ENCODE measurements around the gene NIPBL.
"Not testable (repeated sequence)": the region's sequence is repeated elsewhere in the genome, so short reads cannot be mapped to it uniquely, and the experiment has no call there.

Gene NIPBL

DNA sequence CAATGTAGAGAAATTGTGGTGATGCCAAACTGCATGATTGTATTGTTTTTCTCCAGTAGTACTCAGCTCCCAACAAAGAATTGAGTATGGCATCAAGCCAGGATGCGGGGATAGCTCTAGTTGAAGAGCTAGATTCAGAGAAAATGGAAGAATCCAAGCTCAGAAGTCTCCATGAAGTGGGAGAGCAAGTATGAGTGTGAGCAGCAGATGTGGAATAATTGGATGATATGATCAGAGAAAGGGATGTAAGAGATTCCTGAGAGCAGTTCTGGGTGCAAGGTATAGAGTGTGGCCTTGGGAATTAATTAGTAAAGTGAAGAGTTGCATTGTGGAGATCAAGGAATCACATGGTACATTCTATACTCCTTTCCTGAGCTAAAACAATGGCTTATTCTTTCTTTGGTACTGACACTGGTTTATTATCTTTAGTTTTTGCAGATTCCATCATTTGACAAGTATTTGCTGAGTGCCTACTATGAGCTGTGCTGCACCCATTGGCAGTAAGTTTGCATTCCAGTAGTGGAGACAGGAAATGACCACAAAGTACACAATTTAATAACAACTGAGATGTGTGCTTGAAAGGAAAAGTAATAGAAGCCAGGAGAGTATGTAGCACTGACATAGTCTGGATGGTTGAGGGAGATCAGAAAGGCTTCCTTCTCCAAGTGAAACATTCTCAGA, 195.5 kb downstream of the NIPBL start:
- FAIRE-seq, result no peak

DNA sequence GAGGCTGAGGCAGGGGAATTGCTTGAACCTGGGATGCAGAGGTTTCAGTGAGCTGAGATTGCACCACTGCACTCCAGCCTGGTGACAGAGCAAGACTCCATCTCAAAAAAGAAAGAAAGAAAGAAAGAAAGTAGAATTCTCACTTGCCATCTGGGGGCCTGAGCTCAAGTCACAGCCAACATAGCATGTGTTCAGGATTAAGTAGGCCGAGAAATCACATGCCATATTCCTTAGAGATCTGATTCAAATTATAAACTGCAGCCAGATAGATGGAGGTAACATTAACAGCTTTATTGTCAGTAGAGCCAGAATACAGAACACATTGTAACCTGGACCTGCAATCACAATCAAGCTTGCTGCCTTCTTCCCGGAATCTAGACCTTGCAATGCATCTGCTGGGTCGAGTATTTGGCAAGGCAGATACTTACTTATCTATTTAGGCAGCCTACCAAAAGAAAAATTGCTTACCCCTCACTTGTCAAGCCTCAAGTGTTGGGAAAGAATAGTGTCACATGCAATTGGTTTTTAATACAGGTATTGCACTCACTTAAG, 198.9 kb downstream of the NIPBL start:
- no peak for DNase-seq (ENCODE audit: insufficient read length, low spot score)
- TF ChIP-seq, protein P1, sequence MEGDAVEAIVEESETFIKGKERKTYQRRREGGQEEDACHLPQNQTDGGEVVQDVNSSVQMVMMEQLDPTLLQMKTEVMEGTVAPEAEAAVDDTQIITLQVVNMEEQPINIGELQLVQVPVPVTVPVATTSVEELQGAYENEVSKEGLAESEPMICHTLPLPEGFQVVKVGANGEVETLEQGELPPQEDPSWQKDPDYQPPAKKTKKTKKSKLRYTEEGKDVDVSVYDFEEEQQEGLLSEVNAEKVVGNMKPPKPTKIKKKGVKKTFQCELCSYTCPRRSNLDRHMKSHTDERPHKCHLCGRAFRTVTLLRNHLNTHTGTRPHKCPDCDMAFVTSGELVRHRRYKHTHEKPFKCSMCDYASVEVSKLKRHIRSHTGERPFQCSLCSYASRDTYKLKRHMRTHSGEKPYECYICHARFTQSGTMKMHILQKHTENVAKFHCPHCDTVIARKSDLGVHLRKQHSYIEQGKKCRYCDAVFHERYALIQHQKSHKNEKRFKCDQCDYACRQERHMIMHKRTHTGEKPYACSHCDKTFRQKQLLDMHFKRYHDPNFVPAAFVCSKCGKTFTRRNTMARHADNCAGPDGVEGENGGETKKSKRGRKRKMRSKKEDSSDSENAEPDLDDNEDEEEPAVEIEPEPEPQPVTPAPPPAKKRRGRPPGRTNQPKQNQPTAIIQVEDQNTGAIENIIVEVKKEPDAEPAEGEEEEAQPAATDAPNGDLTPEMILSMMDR (IDR thresholded peaks at IDR 0.05; ENCODE audit: insufficient read depth, missing control alignments), result no peak
- no peak for FAIRE-seq

More for the DNA sequence above, 195.5 kb downstream of the NIPBL start:
- no peak for DNase-seq (ENCODE audit: insufficient read length, low spot score)
- TF ChIP-seq, protein P1 (IDR thresholded peaks at IDR 0.05; ENCODE audit: insufficient read depth, missing control alignments), result no peak

DNA sequence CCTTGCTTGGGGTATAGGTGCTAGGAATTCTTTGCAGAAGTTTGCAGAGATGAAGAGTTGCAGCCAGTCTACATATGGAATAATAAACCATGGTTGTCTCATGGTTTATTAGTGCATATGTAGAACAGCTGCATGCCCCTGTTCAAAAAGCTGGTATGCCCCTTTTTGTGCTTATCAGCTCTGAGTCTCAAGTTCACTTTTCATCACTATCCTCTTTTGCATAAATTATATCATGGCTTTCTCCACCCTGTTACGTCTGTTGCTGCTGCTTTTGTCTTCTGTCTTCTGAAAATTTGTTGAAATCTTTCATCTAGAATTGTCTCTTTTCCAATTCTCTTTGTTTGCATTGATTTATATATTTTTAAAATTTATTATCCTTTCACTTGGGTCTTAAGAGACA, 200.6 kb downstream of the NIPBL start:
- TF ChIP-seq, protein P1 (IDR thresholded peaks at IDR 0.05; ENCODE audit: insufficient read depth, missing control alignments), result no peak
- no peak for DNase-seq (ENCODE audit: insufficient read length, low spot score)
- FAIRE-seq, result no peak

DNA sequence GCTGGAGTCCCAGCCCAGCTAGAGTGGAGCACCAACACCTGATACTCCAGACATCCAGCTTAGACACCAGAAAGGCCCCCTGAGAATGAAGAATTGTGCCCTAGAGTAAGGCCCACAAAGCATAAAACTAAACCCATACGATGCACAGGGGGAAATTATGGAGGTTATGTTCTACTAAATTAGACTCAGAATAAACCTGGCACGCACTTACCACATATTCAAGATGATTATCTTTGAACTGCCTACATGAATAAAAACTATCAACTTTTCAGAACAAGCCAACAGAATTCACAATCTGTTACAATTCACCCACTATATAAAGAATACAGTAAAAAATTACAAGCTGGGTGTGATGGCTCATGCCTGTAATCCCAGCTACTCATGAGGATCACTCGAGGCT, 204.1 kb downstream of the NIPBL start:
- FAIRE-seq, result no peak
- DNase-seq (ENCODE audit: insufficient read length, low spot score), result no peak
- TF ChIP-seq, protein P1 (IDR thresholded peaks at IDR 0.05; ENCODE audit: insufficient read depth, missing control alignments), result no peak

DNA sequence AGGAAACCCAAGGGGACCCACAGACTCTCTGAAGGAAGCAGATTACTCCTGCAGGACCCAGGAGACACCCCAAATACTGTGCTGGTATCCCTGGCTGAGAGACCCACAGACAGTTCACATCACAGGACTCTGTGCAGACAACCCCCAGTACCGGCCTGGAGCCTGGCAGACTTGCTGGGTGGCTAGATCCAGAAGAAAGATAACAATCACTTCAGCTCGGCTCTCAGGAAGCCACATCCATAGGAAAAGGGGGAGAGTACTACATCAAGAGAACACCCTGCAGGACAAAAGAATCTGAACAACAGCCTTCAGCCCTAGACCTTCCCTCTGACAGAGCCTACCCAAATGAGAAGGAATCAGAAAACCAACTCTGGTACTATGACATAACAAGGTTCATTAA, 206.4 kb downstream of the NIPBL start:
- FAIRE-seq; DNase-seq (ENCODE audit: insufficient read length, low spot score): not testable (repeated sequence)

DNA sequence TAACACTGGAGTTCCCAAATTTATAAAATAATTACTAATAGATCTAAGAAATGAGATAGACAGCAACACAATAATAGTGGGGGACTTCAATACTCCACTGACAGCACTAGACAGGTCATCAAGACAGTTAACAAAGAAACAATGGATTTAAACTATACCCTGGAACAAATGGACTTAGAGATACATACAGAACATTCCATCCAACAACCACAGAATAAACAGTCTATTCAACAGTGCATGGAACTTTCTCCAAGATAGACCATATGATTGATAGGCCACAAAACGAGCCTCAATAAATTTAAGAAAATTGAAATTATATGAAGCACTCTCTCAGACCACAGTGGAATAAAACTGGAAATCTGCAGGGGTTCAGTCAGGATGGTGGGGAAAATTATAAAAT, 209.5 kb downstream of the NIPBL start:
- not testable (repeated sequence) for FAIRE-seq

DNA sequence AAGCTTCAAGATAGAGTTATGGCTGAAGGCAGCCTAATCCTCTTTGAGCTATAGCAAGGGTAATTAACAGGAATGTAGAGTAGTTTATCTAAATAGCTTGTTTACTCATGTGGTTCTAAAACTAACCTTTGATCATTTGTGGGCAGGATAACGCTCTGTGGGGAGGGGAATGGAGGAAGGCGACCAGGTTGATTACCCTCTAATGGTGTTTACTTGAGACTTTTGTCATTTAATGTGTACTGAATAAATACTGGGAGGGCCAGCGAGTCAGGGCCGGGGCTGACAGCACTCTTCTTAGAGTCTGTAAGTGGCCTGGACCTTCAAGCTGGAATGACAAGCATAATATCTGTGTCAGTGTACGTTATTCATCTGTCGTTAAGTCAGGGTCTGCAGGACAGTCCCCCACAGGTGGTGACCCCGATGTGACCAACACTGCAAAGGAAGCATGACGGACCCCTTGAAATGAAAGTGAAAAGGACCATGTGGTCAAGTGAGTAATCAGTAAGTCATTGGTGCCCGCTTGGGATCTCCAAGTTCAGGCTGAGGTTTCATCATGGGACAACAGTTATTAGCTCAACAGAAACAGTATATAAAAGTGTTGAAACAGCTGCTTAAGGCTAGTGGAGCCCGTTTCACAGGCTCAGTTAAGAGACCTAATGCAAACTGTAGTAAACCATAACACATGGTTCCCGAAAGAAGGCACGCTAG, 210.1 kb downstream of the NIPBL start:
- FAIRE-seq (no peak), DNase-seq (ENCODE audit: insufficient read length, low spot score) (no peak)
- TF ChIP-seq, protein P1 (IDR thresholded peaks at IDR 0.05; ENCODE audit: insufficient read depth, missing control alignments), result no peak

More for the DNA sequence above, 209.5 kb downstream of the NIPBL start:
- not testable (repeated sequence) for DNase-seq (ENCODE audit: insufficient read length, low spot score)

DNA sequence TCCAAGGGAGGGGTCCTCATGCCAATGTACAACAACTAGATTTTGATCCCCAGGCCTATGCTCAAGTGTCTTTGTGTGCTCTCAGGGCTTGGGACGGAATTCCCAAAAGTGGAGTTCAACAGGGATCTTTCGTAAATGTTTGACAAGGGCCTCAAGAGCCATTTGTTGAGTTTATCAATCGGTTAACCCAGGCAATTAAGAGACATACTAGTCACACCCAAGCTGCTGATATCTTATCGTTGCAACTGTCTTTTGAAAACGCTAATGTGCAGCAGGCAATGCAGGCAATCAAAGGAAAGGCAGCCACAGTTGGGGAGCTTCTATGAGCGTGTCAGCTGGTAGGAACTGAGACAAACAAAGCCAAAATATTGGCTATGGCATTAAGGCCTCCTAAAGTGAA, 211.4 kb downstream of the NIPBL start:
- TF ChIP-seq, protein P1 (IDR thresholded peaks at IDR 0.05; ENCODE audit: insufficient read depth, missing control alignments), result no peak
- DNase-seq (ENCODE audit: insufficient read length, low spot score), result no peak
- FAIRE-seq, result no peak

All from D721Med (cell line).